BLaER1 treated with 17β-estradiol and CSF1 and Interleukin-3, amounts not matched to agents 10 nM and 100 nM (cell line): ENCODE data around the gene SPINT2.

ENCODE experiments used
- H3K27ac ChIP-seq, 11 experiments: shearing (Covaris generic); formaldehyde crosslinking; 2 replicates each; pipeline ENCODE4 v1.8.1; 2022
- H3K27me3 ChIP-seq, 11 experiments: shearing (Covaris generic); formaldehyde crosslinking; 2 replicates each; pipeline ENCODE4 v1.8.1; 2022
- H3K36me3 ChIP-seq, 11 experiments: shearing (Covaris generic); formaldehyde crosslinking; 2 replicates each; pipeline ENCODE4 v1.8.1; 2022
- H3K4me1 ChIP-seq, 10 experiments: shearing (Covaris generic); formaldehyde crosslinking; 2 replicates each; pipeline ENCODE4 v1.8.1; 2022
- H3K4me2 ChIP-seq, 11 experiments: shearing (Covaris generic); formaldehyde crosslinking; 2 replicates each; pipeline ENCODE4 v1.8.1; 2022
- H3K4me3 ChIP-seq, 10 experiments: shearing (Covaris generic); formaldehyde crosslinking; 2 replicates each; pipeline ENCODE4 v1.8.1; 2022
- H3K9ac ChIP-seq, 11 experiments: shearing (Covaris generic); formaldehyde crosslinking; 2 replicates each; pipeline ENCODE4 v1.8.1; 2022
- H3K9me3 ChIP-seq, 11 experiments: shearing (Covaris generic); formaldehyde crosslinking; replicated peaks in 1 of 11; 2 replicates each; pipeline ENCODE4 v1.8.1; 2022
- H4K20me1 ChIP-seq, 11 experiments: shearing (Covaris generic); formaldehyde crosslinking; 2 replicates each; pipeline ENCODE4 v1.8.1; 2022
- Cebpa-rat ChIP-seq, 11 experiments: shearing (Covaris generic); IDR thresholded peaks; 2 replicates each; pipeline ENCODE4 v1.8.1; 2022

Gene SPINT2

DNA sequence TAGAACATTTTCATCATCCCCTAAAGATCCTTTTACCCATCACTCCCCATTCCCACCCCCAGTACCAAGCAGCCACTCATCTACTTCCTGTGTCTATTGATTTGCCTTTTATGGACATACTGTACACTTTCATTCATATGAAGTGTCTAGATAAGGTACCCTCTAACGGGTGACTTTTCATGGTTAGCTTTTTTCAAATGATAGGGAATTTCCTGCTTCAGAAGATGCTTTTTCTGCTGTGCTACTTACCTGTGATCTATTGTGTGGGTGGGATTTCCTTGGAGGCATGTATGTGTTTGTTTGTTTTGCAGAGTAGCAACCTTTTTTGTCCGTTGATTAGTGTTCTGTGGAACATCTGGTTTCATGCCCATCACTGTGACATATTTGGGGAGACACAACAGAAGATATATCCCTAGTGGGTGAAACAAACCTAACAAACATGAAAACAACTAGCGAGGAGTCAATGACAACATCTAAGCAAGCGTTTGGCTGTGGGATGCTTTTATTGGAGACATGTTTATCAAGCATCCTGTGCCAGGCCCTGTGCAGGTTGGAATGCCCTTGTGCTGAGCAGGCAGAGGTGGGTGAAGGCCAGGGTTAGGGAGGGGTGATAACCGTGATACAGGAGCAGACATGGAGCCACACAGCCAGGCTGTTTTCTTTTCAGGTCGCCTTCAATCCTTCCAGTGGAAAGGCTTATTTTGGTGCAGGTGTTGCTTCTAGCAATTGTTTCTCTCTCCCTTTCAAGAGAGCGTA is 17.6 kb downstream of the SPINT2 start:
- Histone ChIP-seq H3K27me3 (no peaks in the 10 kb centered on the region), H3K9ac (no peak overlapping the region), H3K9me3 (no peaks in the 10 kb centered on the region), H3K4me3 (no peak overlapping the region), H3K4me2 (peak overlapping the region in 4 of 11 experiments; percentile 1 to 92 (median 10); a peak in 4 of 22 replicates), H3K4me1 (peaks cover 58 to 83% (median 69%) of the 10 kb centered on the region in 10 experiments), H4K20me1 (peaks cover 0 to 50% (median 13%) of the 10 kb centered on the region in 11 experiments; a peak in 10 of 22 replicates), H3K36me3 (peaks cover 0 to 25% (median 9%) of the 10 kb centered on the region in 11 experiments; a peak in 8 of 22 replicates), H3K27ac (no peak overlapping the region)
- no peak for TF ChIP-seq Cebpa-rat (IDR thresholded peaks at IDR 0.05)

DNA sequence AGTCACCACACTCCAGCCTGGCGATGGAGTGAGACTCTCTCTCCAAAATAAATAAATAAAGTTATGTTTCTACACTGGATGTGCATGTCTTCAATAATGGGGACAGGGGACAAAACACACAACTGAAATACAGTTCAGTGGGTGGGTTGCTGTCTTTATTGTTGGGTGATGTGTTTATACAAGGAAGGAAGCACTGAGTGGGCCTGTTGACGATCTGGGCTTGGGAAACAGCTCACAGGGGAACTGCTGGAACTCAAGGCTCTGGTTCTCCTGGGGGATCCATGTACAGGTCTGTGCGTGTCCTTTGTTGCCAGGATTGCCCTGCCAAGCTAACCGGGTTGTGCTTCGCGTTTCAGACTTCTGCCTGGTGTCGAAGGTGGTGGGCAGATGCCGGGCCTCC is 18.9 kb downstream of the SPINT2 start:
- Histone ChIP-seq H3K4me2 (peak overlapping the region in 4 of 11 experiments; percentile 12 to 92 (median 84); a peak in 7 of 22 replicates), H3K27me3 (no peaks in the 10 kb centered on the region), H3K9me3 (no peaks in the 10 kb centered on the region), H4K20me1 (peaks cover 0 to 41% (median 16%) of the 10 kb centered on the region in 11 experiments; a peak in 10 of 22 replicates), H3K36me3 (peaks cover 1 to 33% (median 14%) of the 10 kb centered on the region in 11 experiments; a peak in 19 of 22 replicates), H3K27ac (peak overlapping the region in 1 of 11 experiments; percentile 29; a peak in 2 of 22 replicates), H3K9ac (0 out of 22 replicates have a peak overlapping the region, but pooled peaks of 1 of the 11 experiments have one; percentile 16), H3K4me1 (peaks cover 67 to 87% (median 78%) of the 10 kb centered on the region in 10 experiments), H3K4me3 (no peak overlapping the region)
- TF ChIP-seq Cebpa-rat (IDR thresholded peaks at IDR 0.05): no peak

DNA sequence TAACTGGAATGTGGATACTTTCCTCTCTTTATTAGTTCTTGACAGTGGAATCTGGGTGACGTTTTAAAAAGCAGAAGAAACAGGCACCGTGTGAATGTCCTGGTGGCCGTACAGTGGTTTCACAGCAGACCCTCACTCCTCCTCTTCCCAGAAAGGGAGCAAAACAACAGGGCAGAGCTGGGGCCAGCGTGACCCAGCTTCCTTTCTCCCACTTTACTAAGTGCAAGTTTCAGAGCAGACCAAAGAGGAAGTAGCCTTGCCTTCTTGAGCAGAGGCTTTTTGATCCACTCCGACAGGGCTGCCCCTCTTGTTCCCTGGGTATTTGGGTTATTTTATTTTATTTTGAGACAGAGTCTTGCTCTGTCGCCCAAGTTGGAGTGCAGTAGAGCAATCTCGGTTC is 20.0 kb downstream of the SPINT2 start:
- Histone ChIP-seq H3K36me3 (peaks cover 13 to 44% (median 26%) of the 10 kb centered on the region in 11 experiments; a peak in 21 of 22 replicates), H3K9me3 (no peaks in the 10 kb centered on the region), H3K9ac (peak overlapping the region; percentile 4 to 77 (median 56); a peak in 19 of 22 replicates), H3K27ac (peak overlapping the region; percentile 17 to 76 (median 67); a peak in 20 of 22 replicates), H3K4me3 (peak overlapping the region in 3 of 10 experiments; percentile 11 to 29 (median 23); a peak in 4 of 20 replicates), H3K27me3 (no peaks in the 10 kb centered on the region), H3K4me2 (peak overlapping the region; percentile 76 to 92 (median 82)), H3K4me1 (peaks cover 66 to 98% (median 80%) of the 10 kb centered on the region in 10 experiments), H4K20me1 (peaks cover 0 to 38% (median 16%) of the 10 kb centered on the region in 11 experiments; a peak in 9 of 22 replicates)
- TF ChIP-seq Cebpa-rat (IDR thresholded peaks at IDR 0.05): no peak

DNA sequence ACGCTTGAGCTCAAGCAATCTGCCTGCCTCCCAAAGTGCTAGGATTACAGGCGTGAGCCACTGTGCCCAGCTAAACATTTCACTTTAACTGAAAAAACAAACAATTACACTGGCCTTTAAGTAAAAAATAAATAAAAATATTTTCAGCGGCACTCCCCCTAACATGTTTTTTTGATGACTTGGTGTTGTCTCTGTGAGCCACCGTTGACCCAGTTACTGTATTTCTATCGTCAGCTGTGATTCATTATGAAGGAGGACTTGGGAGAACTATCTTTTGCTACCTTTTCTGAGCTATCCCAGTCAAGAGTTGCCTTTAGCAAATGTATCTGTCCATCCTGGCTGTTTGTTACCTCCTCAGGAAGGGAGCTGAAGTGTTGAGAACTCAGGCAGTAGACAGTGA is 21.2 kb downstream of the SPINT2 start:
- Histone ChIP-seq H4K20me1 (peaks cover 0 to 29% (median 13%) of the 10 kb centered on the region in 11 experiments; a peak in 10 of 22 replicates), H3K27me3 (no peaks in the 10 kb centered on the region), H3K36me3 (peaks cover 24 to 56% (median 33%) of the 10 kb centered on the region in 11 experiments; a peak in 21 of 22 replicates), H3K9ac (peak overlapping the region in 1 of 11 experiments; percentile 5; a peak in 1 of 22 replicates), H3K4me3 (peak overlapping the region in 1 of 10 experiments; percentile 23; a peak in 1 of 20 replicates), H3K27ac (peak overlapping the region in 1 of 11 experiments; percentile 67; a peak in 1 of 22 replicates), H3K9me3 (no peaks in the 10 kb centered on the region), H3K4me2 (peak overlapping the region; percentile 76 to 92 (median 82); a peak in 21 of 22 replicates), H3K4me1 (peaks cover 64 to 98% (median 77%) of the 10 kb centered on the region in 10 experiments)
- TF ChIP-seq Cebpa-rat (IDR thresholded peaks at IDR 0.05): no peak

DNA sequence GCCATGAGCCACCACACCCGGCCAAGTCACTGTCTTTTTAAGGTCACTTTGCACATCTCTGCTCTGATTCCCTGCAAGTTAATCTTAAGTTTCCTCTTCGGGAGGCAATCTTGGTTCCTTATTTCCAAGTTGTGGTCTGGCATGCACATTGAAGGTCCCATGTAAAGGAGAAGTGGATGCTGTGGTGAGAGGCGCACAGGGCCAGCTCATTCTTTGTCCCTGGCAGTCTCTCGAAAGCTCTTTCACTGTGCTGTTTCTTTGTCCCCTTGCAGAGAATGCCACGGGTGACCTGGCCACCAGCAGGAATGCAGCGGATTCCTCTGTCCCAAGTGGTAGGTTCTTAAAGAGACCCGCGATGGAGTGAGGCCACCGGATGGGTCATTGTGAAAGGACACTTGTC is 23.2 kb downstream of the SPINT2 start:
- Histone ChIP-seq H4K20me1 (peaks cover 0 to 20% (median 6%) of the 10 kb centered on the region in 11 experiments; a peak in 10 of 22 replicates), H3K4me3 (no peak overlapping the region), H3K4me2 (peak overlapping the region in 7 of 11 experiments; percentile 33 to 92 (median 78); a peak in 14 of 22 replicates), H3K27me3 (no peaks in the 10 kb centered on the region), H3K36me3 (peaks cover 41 to 76% (median 51%) of the 10 kb centered on the region in 11 experiments), H3K4me1 (peaks cover 45 to 86% (median 71%) of the 10 kb centered on the region in 10 experiments), H3K9me3 (no peaks in the 10 kb centered on the region), H3K27ac (peak overlapping the region in 7 of 11 experiments; percentile 9 to 65 (median 52); a peak in 13 of 22 replicates), H3K9ac (peak overlapping the region in 4 of 11 experiments; percentile 27 to 59 (median 39); a peak in 4 of 22 replicates)
- TF ChIP-seq Cebpa-rat (IDR thresholded peaks at IDR 0.05): no peak

DNA sequence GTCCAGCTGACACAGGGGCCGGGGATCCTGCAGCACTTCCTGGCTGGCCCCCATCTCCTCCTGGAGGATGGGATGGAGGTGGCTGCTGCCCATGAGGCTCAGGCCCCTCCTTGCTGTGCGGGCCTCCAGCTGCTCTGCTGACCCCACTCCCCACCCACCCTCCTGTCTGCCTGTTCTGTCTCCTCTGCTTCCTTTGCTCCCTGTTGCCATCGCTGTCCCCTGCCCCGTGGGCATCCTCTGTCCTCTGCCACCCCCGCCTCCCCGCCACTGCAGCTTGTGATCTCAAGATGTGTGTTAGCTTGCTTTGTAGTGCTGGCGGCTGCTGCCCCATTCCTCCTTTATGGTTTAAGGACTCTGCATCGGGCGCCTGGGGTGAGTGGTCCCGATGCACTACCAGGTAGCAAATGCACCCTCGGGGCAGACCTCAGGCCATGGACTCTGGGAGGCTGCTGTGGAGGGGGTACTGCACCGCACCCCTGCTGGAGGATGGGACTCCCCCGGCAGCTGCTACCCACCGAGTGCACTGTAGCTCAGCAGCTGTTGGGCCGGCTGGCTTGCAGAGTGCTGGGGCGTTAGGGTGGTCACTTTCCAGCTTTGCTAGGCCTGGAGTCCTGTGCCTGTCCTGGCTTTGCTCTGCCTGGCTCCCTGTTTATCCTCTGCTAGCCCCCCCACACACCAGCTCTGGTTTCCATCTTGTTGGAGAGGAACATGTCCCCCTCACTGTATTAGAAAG is 23.9 kb downstream of the SPINT2 start:
- peaks cover 0 to 20% (median 3%) of the 10 kb centered on the region in 11 experiments; a peak in 10 of 22 replicates for H4K20me1 ChIP-seq
- H3K27me3 ChIP-seq: no peaks in the 10 kb centered on the region
- H3K27ac ChIP-seq: peak overlapping the region in 6 of 11 experiments; percentile 9 to 65 (median 54); a peak in 11 of 22 replicates
- no peak for TF ChIP-seq Cebpa-rat (IDR thresholded peaks at IDR 0.05)
- H3K4me1 ChIP-seq: peaks cover 40 to 79% (median 67%) of the 10 kb centered on the region in 10 experiments
- H3K4me2 ChIP-seq: peak overlapping the region in 6 of 11 experiments; percentile 61 to 90 (median 80); a peak in 13 of 22 replicates
- H3K4me3 ChIP-seq: no peak overlapping the region
- H3K36me3 ChIP-seq: peaks cover 41 to 83% (median 58%) of the 10 kb centered on the region in 11 experiments
- H3K9me3 ChIP-seq: no peaks in the 10 kb centered on the region
- peak overlapping the region in 6 of 11 experiments; percentile 18 to 59 (median 32); a peak in 5 of 22 replicates for H3K9ac ChIP-seq

DNA sequence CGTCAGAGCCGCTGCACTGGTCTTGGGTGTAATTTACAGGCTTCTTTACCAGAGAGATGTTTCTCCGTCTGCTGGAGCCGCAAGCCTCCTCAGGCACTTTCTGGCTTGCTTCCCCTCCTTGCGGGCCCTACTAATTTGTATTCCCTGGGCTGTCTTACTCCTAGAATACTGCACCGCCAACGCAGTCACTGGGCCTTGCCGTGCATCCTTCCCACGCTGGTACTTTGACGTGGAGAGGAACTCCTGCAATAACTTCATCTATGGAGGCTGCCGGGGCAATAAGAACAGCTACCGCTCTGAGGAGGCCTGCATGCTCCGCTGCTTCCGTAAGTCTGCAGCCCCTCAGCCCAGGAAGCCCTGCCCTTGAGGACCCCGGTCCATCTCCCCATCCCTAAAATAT is 25.6 kb downstream of the SPINT2 start:
- peak overlapping the region in 3 of 11 experiments; percentile 32 to 35 (median 35); a peak in 3 of 22 replicates for H3K27ac ChIP-seq
- H4K20me1 ChIP-seq: peaks cover 0 to 20% (median 0%) of the 10 kb centered on the region in 11 experiments; a peak in 8 of 22 replicates
- no peak overlapping the region for H3K4me3 ChIP-seq
- H3K4me2 ChIP-seq: peak overlapping the region in 5 of 11 experiments; percentile 49 to 88 (median 57); a peak in 9 of 22 replicates
- TF ChIP-seq Cebpa-rat (IDR thresholded peaks at IDR 0.05): no peak
- H3K4me1 ChIP-seq: peaks cover 24 to 62% (median 52%) of the 10 kb centered on the region in 10 experiments
- peak overlapping the region in 4 of 11 experiments; percentile 1 to 29 (median 13); a peak in 4 of 22 replicates for H3K9ac ChIP-seq
- H3K9me3 ChIP-seq: no peaks in the 10 kb centered on the region
- H3K36me3 ChIP-seq: peaks cover 41 to 95% (median 65%) of the 10 kb centered on the region in 11 experiments
- H3K27me3 ChIP-seq: no peaks in the 10 kb centered on the region

DNA sequence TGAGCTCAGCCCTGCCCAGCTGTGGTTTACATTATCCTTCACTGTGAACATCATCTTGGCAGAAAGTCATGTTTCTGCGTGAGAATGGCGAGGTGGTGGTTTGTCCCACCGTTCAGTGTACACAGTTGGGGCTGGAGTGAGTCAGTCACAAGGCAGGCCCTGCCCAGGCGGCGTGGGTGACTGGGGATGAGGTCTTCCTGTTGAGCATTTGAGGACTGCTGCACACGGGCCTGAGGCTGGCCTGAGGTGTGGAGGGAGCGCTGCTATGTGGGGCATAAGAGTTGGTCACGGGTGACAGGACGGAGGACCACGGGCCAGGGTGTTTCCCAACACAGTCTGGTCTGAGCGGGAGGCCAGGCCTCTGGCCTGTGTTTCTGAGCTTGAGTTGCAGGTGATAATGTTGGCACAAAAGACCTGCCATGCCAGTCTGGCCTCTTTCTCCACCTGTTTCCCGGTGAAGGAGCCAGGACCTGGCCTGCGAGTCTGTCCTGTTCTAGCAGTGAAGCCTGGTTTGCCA is 26.3 kb downstream of the SPINT2 start:
- Histone ChIP-seq H3K27ac (peak overlapping the region in 3 of 11 experiments; percentile 32 to 35 (median 35); a peak in 5 of 22 replicates), H3K9ac (peak overlapping the region in 5 of 11 experiments; percentile 8 to 29 (median 24); a peak in 5 of 22 replicates), H4K20me1 (peaks cover 0 to 20% (median 0%) of the 10 kb centered on the region in 11 experiments; a peak in 8 of 22 replicates), H3K27me3 (no peaks in the 10 kb centered on the region), H3K9me3 (no peaks in the 10 kb centered on the region), H3K36me3 (peaks cover 41 to 89% (median 65%) of the 10 kb centered on the region in 11 experiments), H3K4me1 (peaks cover 16 to 55% (median 45%) of the 10 kb centered on the region in 10 experiments), H3K4me2 (peak overlapping the region in 5 of 11 experiments; percentile 49 to 88 (median 57); a peak in 9 of 22 replicates), H3K4me3 (no peak overlapping the region)
- TF ChIP-seq Cebpa-rat (IDR thresholded peaks at IDR 0.05): no peak
